Endothelial cell of umbilical vein (primary cell): ENCODE measurements around the gene BLTP2. TPM values are rescaled to one million over a fixed set of nuclear protein-coding genes. Genes with fewer than 3 reads are reported as not detected.
A peak's percentile ranks its signal among the peaks of the same experiment; 100 is the strongest.

ENCODE experiments used
- BruUV-seq: library from RNA; stranded (reverse); fragments of 400-500 nt; replicated peaks from 2 replicates; lab custom pipeline; 2021; lab: Mats Ljungman, UMichigan
- CTCF ChIA-PET: fragments of 300-600, 350-600 bp; sonication (Branson Sonifier 250); formaldehyde crosslinking; loops from one replicate; lab custom pipeline; 2021; ENCODE audit warnings: antibody characterized with exemption, inconsistent platforms; lab: Charles Lee
- POLR2A ChIA-PET: fragments of 300-600, 350-600 bp; sonication (Branson Sonifier 250); formaldehyde crosslinking; loops from one replicate; lab custom pipeline; 2021; ENCODE audit warnings: antibody characterized with exemption, inconsistent platforms; lab: Charles Lee
- DNase-seq: peaks from one replicate; pipeline ENCODE4 v3.0.0-alpha.2; 2011; ENCODE audit warnings: low read depth, low spot score
- FAIRE-seq: peaks from 2 replicates; lab custom pipeline; 2011; peaks lifted over from hg19 to GRCh38; lab: Jason Lieb, UNC
- H2AFZ ChIP-seq: 2 replicates; pipeline ENCODE4 v1.6.0; 2012; ENCODE audit warnings: low read depth, low read length, control low read depth, inconsistent platforms
- H3K27ac ChIP-seq: 2 replicates; pipeline ENCODE4 v1.5.1; 2011; ENCODE audit warnings: low read depth, mild to moderate bottlenecking, control low read depth, low read length, moderate library complexity; ENCODE audit not compliant: insufficient read depth
- H3K27me3 ChIP-seq, 2 experiments: 2 replicates each; pipeline versions ENCODE4 v1.6.0 to v1.6.1; 2011; ENCODE audit warnings: low read length in 2 of 2, mixed read lengths in 1 of 2; ENCODE audit not compliant: control insufficient read depth in 2 of 2, insufficient read depth in 2 of 2
- H3K36me3 ChIP-seq, 2 experiments: 2 replicates in 1 of 2; 3 replicates in 1 of 2; pipeline ENCODE4 v1.5.1; 2011; ENCODE audit warnings: low read length in 2 of 2, mild to moderate bottlenecking in 1 of 2, moderate library complexity in 1 of 2; ENCODE audit not compliant: control insufficient read depth in 2 of 2, insufficient read depth in 2 of 2; ENCODE audit errors: extremely low read depth in 1 of 2
- H3K4me1 ChIP-seq: 3 replicates; pipeline ENCODE4 v1.5.1; 2011; ENCODE audit warnings: mild to moderate bottlenecking, low read length; ENCODE audit not compliant: control insufficient read depth, insufficient read depth; ENCODE audit errors: extremely low read depth
- H3K4me2 ChIP-seq: 2 replicates; pipeline ENCODE4 v1.6.1; 2011; ENCODE audit warnings: low read length, control low read depth, mixed read lengths; ENCODE audit not compliant: insufficient read depth
- H3K4me3 ChIP-seq, 3 experiments: fragments of 200-600 bp in 1 of 3; sonication (generic), shearing (Covaris generic) in 1 of 3; replicated peaks in 1 of 3; 2 replicates each; pipeline ENCODE4 v1.5.1; 2011 to 2016; ENCODE audit warnings: control low read depth in 3 of 3, low read length in 3 of 3, mild to moderate bottlenecking in 2 of 3, inconsistent platforms in 1 of 3, low read depth in 1 of 3, moderate library complexity in 1 of 3; ENCODE audit not compliant: insufficient read depth in 1 of 3
- H3K79me2 ChIP-seq: 2 replicates; pipeline ENCODE4 v1.6.0; 2012; ENCODE audit warnings: low read length, inconsistent platforms; ENCODE audit not compliant: control insufficient read depth, insufficient read depth
- H3K9ac ChIP-seq: replicated peaks from 2 replicates; pipeline ENCODE3; 2011; ENCODE audit warnings: low read length, control low read depth; ENCODE audit not compliant: insufficient read depth; ENCODE audit errors: extremely low read depth
- H3K9me1 ChIP-seq: replicated peaks from 3 replicates; pipeline ENCODE4 v1.6.0; 2011; ENCODE audit warnings: mild to moderate bottlenecking, low read length; ENCODE audit not compliant: control insufficient read depth, insufficient read depth; ENCODE audit errors: extremely low read depth
- H3K9me3 ChIP-seq: replicated peaks from 2 replicates; pipeline ENCODE4 v1.5.1; 2012; ENCODE audit warnings: low read length, inconsistent platforms; ENCODE audit not compliant: control insufficient read depth, insufficient read depth
- H4K20me1 ChIP-seq: replicated peaks from 2 replicates; pipeline ENCODE3; 2011; ENCODE audit warnings: mild to moderate bottlenecking, low read length; ENCODE audit not compliant: control insufficient read depth, insufficient read depth; ENCODE audit errors: extremely low read depth
- EZH2 ChIP-seq: IDR thresholded peaks from 2 replicates; pipeline ENCODE4 v1.6.1; 2012; ENCODE audit warnings: borderline replicate concordance, low read depth, mild to moderate bottlenecking, moderate library complexity, low read length, inconsistent platforms; ENCODE audit not compliant: severe bottlenecking
- FOS ChIP-seq: IDR thresholded peaks from 2 replicates; pipeline ENCODE4 v1.6.1; 2011; ENCODE audit warnings: mild to moderate bottlenecking, low read length, moderate library complexity, borderline replicate concordance; ENCODE audit not compliant: insufficient read depth
- GATA2 ChIP-seq: IDR thresholded peaks from 2 replicates; pipeline ENCODE4 v1.7.0; 2011; ENCODE audit warnings: low read depth, mild to moderate bottlenecking, moderate library complexity, mixed read lengths, low read length; ENCODE audit not compliant: insufficient read length, insufficient read depth
- JUN ChIP-seq: IDR thresholded peaks from 2 replicates; pipeline ENCODE4 v1.6.1; 2011; ENCODE audit warnings: borderline replicate concordance, low read depth; ENCODE audit not compliant: insufficient read length, insufficient read depth
- MYC ChIP-seq: IDR thresholded peaks from one replicate; pipeline ENCODE4 v1.6.1; 2011; ENCODE audit warnings: mild to moderate bottlenecking, low read depth, low read length
- POLR2A ChIP-seq: IDR thresholded peaks from 2 replicates; pipeline ENCODE4 v1.6.1; 2012; ENCODE audit warnings: low read depth, mild to moderate bottlenecking, control low read depth, low read length
- POLR2AphosphoS5 ChIP-seq: IDR thresholded peaks from 2 replicates; pipeline ENCODE4 v1.6.1; 2012; ENCODE audit warnings: low read depth, mild to moderate bottlenecking, control low read depth, low read length, moderate library complexity; ENCODE audit not compliant: insufficient read depth
- dilution Hi-C: fragments of 300-500 bp; cut with MboI; formaldehyde crosslinking; loops from one replicate; pipeline ENCODE4 v1.15.0; 2019; ENCODE audit warnings: low sequenced_read_pairs; ENCODE audit not compliant: extremely low pct_ligation_motif_present
- intact Hi-C: fragments of 100-400 bp; cut with micrococcal nuclease; formaldehyde crosslinking; loops from one replicate; pipeline ENCODE4 v1.10.0; 2022
- polyA plus RNA-seq, 4 experiments: library from polyadenylated mRNA; depleted of rRNA in 3 of 4; stranded (reverse) in 3 of 4; unstranded in 1 of 4; fragments of >200 nt; gene quantifications; 2 replicates each; pipeline versions ENCODE4 v1.2.1 to v1.2.3, GENCODE V29; 2011 to 2012; ENCODE audit warnings: missing spikeins in 1 of 4
- total RNA-seq: library from RNA; stranded (reverse); gene quantifications from 2 replicates; pipeline ENCODE4 v1.2.3, GENCODE V29; 2021
- TF ChIP-seq, protein P1 (sequence below), 2 donors: IDR thresholded peaks; 1 replicate in 1 of 2; 2 replicates in 1 of 2; pipeline ENCODE4 v1.5.1; 2011; ENCODE audit warnings: low read length in 2 of 2, mild to moderate bottlenecking in 2 of 2, moderate library complexity in 2 of 2, control low read depth in 1 of 2, inconsistent platforms in 1 of 2, low read depth in 1 of 2; ENCODE audit not compliant: insufficient read depth in 1 of 2; ENCODE audit errors: extremely low read depth in 1 of 2
- TF ChIP-seq, protein P2 (sequence below): IDR thresholded peaks from 2 replicates; pipeline ENCODE4 v1.6.1; 2011; ENCODE audit not compliant: insufficient read depth, insufficient read length

Gene BLTP2
- total and polyA plus RNA-seq, 2 donors (not counting 3 experiments of a cell fraction or from before 2014, with no cell fraction given) = 91.4 to 164 TPM

DNA sequence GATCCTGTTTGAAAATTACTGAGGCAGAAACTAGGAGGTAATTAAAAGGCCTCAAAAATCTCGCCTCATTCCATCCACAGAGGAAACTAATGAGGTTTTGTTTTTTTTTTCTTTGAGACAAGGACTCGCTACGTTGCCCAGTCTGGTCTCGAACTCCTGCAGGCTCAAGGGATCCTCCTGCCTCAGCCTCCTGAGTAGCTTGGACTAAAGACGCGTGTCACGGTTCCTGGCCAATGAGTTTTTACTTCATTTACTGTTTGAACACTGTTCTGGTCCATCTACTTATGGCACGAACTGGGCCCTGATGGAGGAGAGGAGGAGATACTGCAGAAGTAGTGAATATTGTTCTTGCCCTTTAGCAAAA is 600 bp upstream of the BLTP2 start:
- intact Hi-C loops = loop anchor here (5.0 kb wide), 1 partner anchor 72 kb away; the partner anchor contains the start of genes RAB34 and RPL23A
- H3K9me1 ChIP-seq = no peaks in the 10 kb centered on the region
- POLR2A ChIA-PET = interaction anchor here (0.5 to 1.0 kb wide), 2 partner anchors 11 to 1026 kb away, joined by 3 to 9 read pairs; no protein-coding TSS in a partner anchor
- CTCF ChIA-PET = interaction anchor here (0.9 to 2.2 kb wide), 7 partner anchors 14 to 104 kb away, joined by 3 to 20 read pairs (median 4); partner anchors contain the start of genes SDF2 and SUPT6H
- H3K9ac ChIP-seq = peak overlapping the region; percentile 30
- BruUV-seq = TSS peak; percentile 93
- H4K20me1 ChIP-seq = no peaks in the 10 kb centered on the region
- H3K27me3 ChIP-seq = no peaks in the 10 kb centered on the region
- dilution Hi-C loops = no loop called here
- FAIRE-seq = peak; percentile 24
- peaks cover 23% of the 10 kb centered on the region for H3K4me1 ChIP-seq
- no peak for TF ChIP-seq POLR2A
- no peak for TF ChIP-seq POLR2AphosphoS5
- TF ChIP-seq GATA2 = no peak
- TF ChIP-seq MYC = no peak
- TF ChIP-seq FOS = no peak
- no peak for TF ChIP-seq EZH2
- TF ChIP-seq, protein P1, sequence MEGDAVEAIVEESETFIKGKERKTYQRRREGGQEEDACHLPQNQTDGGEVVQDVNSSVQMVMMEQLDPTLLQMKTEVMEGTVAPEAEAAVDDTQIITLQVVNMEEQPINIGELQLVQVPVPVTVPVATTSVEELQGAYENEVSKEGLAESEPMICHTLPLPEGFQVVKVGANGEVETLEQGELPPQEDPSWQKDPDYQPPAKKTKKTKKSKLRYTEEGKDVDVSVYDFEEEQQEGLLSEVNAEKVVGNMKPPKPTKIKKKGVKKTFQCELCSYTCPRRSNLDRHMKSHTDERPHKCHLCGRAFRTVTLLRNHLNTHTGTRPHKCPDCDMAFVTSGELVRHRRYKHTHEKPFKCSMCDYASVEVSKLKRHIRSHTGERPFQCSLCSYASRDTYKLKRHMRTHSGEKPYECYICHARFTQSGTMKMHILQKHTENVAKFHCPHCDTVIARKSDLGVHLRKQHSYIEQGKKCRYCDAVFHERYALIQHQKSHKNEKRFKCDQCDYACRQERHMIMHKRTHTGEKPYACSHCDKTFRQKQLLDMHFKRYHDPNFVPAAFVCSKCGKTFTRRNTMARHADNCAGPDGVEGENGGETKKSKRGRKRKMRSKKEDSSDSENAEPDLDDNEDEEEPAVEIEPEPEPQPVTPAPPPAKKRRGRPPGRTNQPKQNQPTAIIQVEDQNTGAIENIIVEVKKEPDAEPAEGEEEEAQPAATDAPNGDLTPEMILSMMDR (IDR thresholded peaks at IDR 0.05; ENCODE audit: extremely low read depth in 1 of 2, insufficient read depth in 1 of 2, low read depth in 1 of 2, low read length in 2 of 2) = no peak
- TF ChIP-seq, protein P2, sequence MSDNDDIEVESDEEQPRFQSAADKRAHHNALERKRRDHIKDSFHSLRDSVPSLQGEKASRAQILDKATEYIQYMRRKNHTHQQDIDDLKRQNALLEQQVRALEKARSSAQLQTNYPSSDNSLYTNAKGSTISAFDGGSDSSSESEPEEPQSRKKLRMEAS = no peak
- no peak for TF ChIP-seq JUN
- H2AFZ ChIP-seq = peak overlapping the region; percentile 43
- H3K4me2 ChIP-seq = peak overlapping the region; percentile 51
- peaks cover 20 to 21% of the 10 kb centered on the region in 2 experiments for H3K36me3 ChIP-seq
- no peaks in the 10 kb centered on the region for H3K9me3 ChIP-seq
- DNase-seq = no peak
- H3K4me3 ChIP-seq = peak overlapping the region; percentile 20 to 71 (median 49)
- peak overlapping the region; percentile 36 for H3K27ac ChIP-seq
- H3K79me2 ChIP-seq = peaks cover 25% of the 10 kb centered on the region
